Globus pallidus (tissue), 1 donor: ENCODE results near the gene ZMIZ2.
"Not testable (repeated sequence)": the region's sequence is repeated elsewhere in the genome, so short reads cannot be mapped to it uniquely, and the experiment has no call there.

ENCODE experiments used
- DNase-seq: peaks from one replicate; pipeline ENCODE4 v3.0.0-alpha.2; 2015; ENCODE audit warnings: low spot score

ZMIZ2 gene

GRCh38 chr7:44727158-44727936, 21.3 kb upstream of the ZMIZ2 start:
- no peak for DNase-seq

- no peak for DNase-seq
Observed at GRCh38 chr7:44727937-44728262, 20.7 kb upstream of the ZMIZ2 start.

DNA sequence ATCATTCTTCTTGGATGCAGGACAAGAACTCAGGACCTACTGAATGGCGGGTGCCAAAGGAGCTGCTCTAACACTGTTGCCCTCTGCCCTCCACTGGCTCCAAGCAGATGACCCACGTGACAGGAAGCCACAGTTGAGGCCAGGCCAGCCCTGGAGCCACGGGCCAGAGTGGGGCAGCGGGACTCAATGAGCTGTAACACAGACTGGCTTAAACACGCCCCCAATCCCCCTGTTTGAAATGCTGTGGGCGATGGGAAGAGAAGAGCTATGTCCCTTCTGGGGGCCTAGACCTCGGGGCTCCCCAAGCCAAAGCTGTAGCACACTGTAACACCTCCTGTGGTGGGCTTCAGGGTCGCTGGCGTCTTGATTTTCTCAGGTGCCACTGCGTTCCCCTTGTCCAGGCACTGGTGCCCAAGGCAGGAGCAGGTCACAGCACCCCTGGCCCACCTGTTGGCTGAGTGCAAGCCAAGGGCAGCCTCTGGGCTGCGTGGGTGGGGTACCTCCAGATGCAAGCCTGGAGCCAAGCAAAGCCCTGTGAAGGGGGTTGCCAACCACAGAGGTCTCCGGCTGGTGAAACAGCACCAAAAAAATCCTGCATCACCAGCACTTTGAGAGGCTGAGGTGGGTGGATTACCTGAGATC, 18.6 kb upstream of the ZMIZ2 start:
- DNase-seq, result no peak

DNA sequence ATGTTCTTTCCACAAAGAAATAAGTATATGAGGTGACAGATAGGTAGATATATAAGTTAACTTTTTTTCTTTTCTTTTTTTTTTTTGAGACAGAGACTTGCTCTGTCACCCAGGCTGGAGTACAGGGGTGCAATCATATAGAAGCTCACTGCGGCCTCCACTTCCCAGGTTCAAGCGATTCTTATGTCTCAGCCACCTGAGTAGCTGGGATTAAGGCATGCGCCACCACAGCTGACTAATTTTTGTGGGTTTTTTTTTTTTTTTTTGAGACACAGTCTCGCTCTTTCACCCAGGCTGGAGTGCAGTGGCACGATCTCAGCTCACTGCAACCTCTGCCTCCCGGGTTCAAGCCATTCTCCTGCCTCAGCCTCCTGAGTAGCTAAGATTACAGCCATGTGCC, 15.7 kb upstream of the ZMIZ2 start:
- not testable (repeated sequence) for DNase-seq

GRCh38 chr7:44733708-44734481, 14.8 kb upstream of the ZMIZ2 start:
- no peak for DNase-seq

- no peak for DNase-seq
Observed at GRCh38 chr7:44735403-44736165, 13.1 kb upstream of the ZMIZ2 start.

DNA sequence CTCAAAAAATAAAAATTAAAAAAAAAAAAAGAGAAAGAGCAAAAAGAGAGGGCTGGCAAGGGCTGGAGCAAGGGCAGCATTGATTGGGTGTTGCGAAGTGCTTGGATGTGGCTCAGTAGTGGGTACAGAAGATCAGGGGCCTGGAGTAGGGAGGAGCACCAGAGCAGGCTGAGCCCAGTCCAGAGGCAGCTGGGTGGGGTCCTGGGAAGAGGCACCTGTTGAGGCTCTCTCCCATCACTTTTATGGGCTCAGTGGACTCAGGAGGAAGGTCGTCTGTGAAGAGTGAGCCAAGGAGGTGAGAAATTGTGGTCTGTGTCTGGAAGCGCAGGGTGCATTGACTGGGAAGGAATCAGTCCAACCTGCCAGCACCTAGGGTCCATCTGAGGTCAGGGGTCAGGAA, 11.8 kb upstream of the ZMIZ2 start:
- no peak for DNase-seq

- DNase-seq, result no peak
Observed at GRCh38 chr7:44738051-44738723, 10.5 kb upstream of the ZMIZ2 start.

DNA sequence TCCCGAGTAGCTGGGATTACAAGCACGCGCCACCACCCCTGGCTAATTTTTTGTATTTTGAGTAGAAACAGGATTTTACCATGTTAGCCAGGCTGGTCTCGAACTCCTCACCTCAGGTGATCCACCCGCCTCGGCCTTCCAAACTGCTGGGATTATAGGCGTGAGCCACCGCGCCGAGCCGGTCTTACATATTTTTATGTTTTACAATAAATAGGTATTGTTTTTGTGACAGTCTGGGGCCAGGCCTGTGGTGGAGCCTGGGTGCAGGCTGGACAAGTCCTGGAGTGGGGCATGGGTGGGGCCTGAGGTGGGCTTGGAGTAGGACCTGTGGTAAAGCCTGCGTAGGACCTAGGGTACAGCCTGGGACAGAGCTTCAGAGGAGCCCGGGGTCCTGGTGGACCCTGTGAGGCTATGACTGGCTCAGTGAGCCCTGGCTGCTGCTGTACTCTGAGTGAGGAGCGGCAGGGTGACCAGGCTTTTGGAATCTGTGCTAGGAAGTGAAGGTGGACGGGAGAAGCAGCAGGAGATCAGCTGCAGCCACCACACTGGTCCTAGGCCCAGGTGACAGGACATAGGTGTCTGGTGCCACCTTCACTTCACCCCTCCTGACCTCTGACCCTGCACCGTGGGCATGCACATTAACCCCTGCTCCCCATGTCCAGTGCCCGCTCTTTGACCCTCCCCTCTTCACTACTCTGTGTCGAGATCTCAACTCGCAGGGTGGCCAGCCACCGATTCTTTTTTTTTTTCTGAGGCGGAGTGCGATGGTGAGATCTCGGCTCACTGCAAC, 9.6 kb upstream of the ZMIZ2 start:
- DNase-seq, result no peak

DNA sequence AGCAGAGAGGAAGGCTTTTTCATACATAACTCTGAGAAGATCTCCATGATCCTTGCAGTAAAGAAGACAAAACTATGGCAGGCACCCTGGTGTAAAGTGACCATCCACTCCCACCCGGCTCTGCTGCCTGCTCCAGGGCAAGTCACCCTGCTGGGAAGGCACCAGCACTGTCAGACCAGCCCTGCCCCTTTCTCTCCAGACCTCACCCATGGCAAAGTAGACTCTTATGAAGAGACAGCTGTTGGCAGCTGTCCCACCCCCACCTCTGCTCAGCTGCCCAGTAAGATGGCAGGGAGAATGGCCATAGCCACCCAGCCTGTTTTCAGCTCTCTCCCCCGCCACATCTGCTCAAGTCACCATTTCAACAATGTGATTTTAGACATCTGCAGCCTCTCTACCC, 8.6 kb upstream of the ZMIZ2 start:
- no peak for DNase-seq

DNA sequence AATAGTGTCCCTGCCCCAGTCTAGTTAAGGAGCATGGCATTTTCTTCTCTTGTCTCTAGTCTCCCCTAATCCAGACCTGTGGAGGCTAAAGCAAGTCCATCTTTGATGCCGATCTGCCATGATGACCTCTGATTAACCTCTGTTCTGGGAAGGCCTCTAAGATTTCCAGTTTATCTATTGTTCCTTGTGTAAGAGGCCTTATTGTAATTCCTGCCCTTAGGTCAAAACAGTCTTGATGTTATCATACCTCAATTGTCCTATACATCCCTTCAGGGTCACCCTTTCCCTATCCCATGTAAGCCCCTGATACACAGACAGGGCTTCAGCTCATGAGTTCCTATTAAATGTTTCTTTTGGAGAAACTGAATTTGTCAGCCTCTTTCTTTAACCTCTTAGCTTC, 4.9 kb upstream of the ZMIZ2 start:
- no peak for DNase-seq

- DNase-seq, result no peak
Observed at GRCh38 chr7:44748948-44749731, 493 bp downstream of the ZMIZ2 start.

DNA sequence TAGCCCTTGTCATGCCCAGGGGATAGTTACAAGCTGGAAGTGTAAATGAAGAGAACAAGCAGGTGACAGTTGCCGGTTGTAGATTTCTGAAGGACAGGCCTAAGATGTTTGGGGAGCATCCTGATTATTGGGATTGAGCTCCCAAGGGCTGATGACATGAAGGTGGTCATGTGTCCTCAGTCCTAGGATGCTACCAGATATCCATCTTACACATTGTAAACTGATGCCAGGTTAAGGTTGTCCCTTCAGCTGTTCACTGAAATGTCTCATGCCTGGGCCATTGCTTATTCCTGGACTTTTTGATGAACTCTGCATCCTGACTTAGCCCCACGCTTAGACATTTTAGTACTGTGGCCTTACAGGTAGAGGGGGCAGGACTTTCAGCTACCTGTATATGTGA, 1.3 kb downstream of the ZMIZ2 start:
- DNase-seq, result no peak

DNA sequence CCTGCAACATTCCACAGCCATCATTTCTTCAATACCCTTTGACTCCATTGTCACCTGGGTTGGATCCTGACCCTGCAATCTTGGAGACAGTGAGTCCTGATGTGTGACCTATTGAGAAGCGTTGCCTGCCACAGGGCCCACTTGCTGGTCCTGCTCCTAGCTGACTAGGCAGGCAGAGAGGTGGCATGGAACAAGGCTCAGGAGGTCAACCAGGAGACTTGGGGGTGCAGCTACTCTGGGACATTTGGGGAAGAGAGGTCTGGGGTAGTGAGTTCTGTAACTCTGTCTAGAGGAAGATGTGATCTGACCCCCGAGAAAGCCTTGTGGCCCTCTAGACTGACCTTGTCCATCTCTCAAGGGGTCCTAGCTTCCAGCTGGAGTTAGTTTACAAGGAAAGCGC, 1.8 kb downstream of the ZMIZ2 start:
- DNase-seq, result no peak

DNA sequence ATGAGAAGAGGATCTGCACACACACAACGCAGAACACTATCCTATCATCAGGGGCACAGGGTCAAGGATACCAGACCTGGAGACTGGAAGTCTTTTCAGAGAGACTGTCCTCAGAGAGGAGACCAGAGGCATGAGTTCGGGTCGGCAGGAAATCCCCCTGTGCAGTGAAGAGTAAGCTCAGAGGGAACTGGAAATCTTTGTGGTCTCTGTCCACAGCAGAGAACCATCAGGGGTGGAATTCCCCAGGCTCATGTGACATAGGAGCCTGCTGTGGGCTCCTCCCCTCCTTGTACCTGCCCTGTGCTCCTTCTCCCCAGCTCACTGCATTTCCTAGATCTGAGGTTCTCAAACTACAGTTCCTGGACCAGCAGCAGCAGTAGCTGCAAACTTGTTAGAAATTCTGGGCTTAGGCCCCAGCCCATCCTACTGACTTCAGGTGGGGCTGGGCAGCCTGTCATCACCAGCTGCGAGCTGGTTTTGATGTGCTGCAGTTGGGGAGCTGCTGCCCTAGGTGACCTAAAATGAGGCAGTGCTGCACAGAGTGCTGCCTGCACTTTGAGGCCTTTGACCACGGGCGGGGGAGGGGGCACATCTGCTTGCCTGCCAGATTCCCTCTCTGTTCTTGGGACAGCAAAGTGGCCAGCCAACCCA, 2.4 kb downstream of the ZMIZ2 start:
- no peak for DNase-seq

DNA sequence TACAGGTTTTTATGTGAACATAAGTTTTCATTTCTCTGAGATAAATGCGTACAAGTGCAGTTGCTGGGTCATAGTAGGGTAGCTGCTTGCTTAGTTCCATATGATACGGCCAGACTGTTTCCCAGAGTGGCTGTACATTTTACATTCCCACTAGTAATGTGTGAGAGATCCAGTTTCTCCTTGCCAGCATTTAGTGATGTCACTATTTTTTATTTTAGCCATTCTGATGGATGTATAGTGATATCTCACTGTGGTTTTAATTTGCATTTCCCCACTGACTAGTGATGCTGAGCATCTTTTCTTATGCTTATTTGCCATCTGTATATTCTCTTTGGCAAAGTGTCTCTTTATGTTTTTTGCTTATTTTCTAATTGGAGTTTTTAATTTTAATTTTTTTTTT, 4.2 kb downstream of the ZMIZ2 start:
- DNase-seq, result no peak

DNA sequence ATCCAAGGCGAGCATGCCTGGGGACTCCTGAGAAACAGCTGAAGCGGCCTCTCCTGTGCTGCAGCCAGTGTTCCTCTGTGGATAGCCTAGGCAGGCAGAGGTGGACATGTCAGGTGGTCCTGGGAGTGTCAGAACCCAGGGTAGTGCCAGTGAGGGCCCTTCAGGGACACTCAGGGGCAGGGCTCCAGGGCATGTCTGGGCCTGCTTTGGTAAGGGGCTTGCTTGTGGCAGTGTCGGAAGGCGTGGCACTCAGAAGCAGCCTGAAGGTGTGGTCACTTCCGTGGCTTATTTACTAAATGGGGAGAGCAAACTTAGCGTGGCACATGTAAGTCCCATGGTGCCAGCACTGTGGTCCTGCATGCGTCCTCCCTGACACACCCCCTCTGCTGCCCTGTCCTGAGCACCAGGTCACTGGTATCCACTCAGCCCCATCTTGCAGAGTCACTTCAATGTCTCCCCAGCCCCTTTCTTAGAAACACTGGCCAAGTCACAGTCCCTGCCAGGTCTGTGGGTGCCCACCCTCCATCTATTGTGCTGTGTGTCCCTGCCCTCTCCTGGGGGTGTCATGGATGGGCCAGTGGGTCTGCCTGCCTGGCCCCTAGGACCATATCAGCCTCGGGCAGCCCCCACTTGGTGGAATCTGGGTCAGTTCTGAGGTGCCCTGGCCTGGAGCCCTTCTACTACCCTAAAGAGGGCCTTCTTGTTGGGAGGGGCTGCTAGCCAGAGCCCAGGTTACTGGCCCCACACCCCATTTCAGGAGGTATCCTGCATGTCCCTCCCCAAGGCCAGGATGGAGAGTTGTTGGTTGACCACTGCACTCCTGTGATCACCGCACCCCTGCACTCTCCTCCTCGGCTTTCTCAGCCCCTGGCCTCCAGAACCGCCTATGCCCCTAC, 6.4 kb downstream of the ZMIZ2 start:
- no peak for DNase-seq
